Measurements from ENCODE around the gene KIF2A. TPM values are rescaled to one million over a fixed set of nuclear protein-coding genes. Genes with fewer than 3 reads are reported as not detected.

The KIF2A gene
- total and polyA plus RNA-seq, 7 donors, result 1.4 to 10.6 (median 8.4) TPM

GRCh38 chr5:62312674-62313073 lies 6.7 kb downstream of the KIF2A start:
- Histone ChIP-seq H3K4me3 (no peak overlapping the region), H3K27me3 (ENCODE audit: insufficient read depth in 3 of 3, low read length in 2 of 3) (no peaks in the 10 kb centered on the region), H3K36me3 (ENCODE audit: insufficient read depth in 1 of 2, low read depth in 1 of 2) (no peaks in the 10 kb centered on the region), H3K4me1 (no peaks in the 10 kb centered on the region), H3K27ac (no peak overlapping the region), H3K9me3 (no peaks in the 10 kb centered on the region)
- WGBS, 3 donors, result 53 to 63% (median 56%) methylated on average over 1 of the region's 1 CpG
- TF ChIP-seq CTCF (IDR thresholded peaks at IDR 0.05), result no peak
- intact Hi-C loops (cut with DNase I), result loop anchor here in 1 of 2 donors (10.0 kb wide), 1 partner anchor 1692 kb away; no protein-coding TSS in a partner anchor
- DNase-seq (no peak), ATAC-seq (no peak)

GRCh38 chr5:62314213-62314830 lies 8.3 kb downstream of the KIF2A start:
- ATAC-seq (no peak), DNase-seq (no peak)
- Histone ChIP-seq H3K4me3 (no peak overlapping the region), H3K36me3 (ENCODE audit: insufficient read depth in 1 of 2, low read depth in 1 of 2) (no peaks in the 10 kb centered on the region), H3K9me3 (no peaks in the 10 kb centered on the region), H3K27me3 (ENCODE audit: insufficient read depth in 3 of 3, low read length in 2 of 3) (no peaks in the 10 kb centered on the region), H3K27ac (no peak overlapping the region), H3K4me1 (no peaks in the 10 kb centered on the region)
- WGBS, 3 donors, result 96 to 100% (median 98%) methylated on average over 1 to 2 of the region's 2 CpGs
- intact Hi-C loops (cut with DNase I), result loop anchor here in 1 of 2 donors (10.0 kb wide), 1 partner anchor 1690 kb away; no protein-coding TSS in a partner anchor
- no peak for TF ChIP-seq CTCF (IDR thresholded peaks at IDR 0.05)

GRCh38 chr5:62315376-62316175 lies 9.6 kb downstream of the KIF2A start:
- intact Hi-C loops (cut with DNase I), result loop anchor here in 1 of 2 donors (10.0 kb wide), 1 partner anchor 1689 kb away; no protein-coding TSS in a partner anchor
- no peak for TF ChIP-seq CTCF (IDR thresholded peaks at IDR 0.05)
- no peak for DNase-seq
- Histone ChIP-seq H3K27me3 (ENCODE audit: insufficient read depth in 3 of 3, low read length in 2 of 3) (no peaks in the 10 kb centered on the region), H3K9me3 (no peaks in the 10 kb centered on the region), H3K4me3 (no peak overlapping the region), H3K4me1 (no peaks in the 10 kb centered on the region), H3K27ac (no peak overlapping the region), H3K36me3 (ENCODE audit: insufficient read depth in 1 of 2, low read depth in 1 of 2) (no peaks in the 10 kb centered on the region)
- ATAC-seq, result no peak
- 80 to 83% (median 83%) methylated on average over 2 of the region's 2 CpGs for WGBS, 3 donors

GRCh38 chr5:62316176-62316502 lies 10.1 kb downstream of the KIF2A start:
- H3K27ac ChIP-seq, result no peak overlapping the region
- H3K4me1 ChIP-seq, result no peaks in the 10 kb centered on the region
- H3K36me3 ChIP-seq (ENCODE audit: insufficient read depth in 1 of 2, low read depth in 1 of 2), result no peaks in the 10 kb centered on the region
- no peak for DNase-seq
- ATAC-seq, result no peak
- WGBS, 3 donors, result 30 to 56% (median 45%) methylated on average over 2 of the region's 2 CpGs
- H3K9me3 ChIP-seq, result no peaks in the 10 kb centered on the region
- TF ChIP-seq CTCF (IDR thresholded peaks at IDR 0.05), result no peak
- intact Hi-C loops (cut with DNase I), result loop anchor here in 1 of 2 donors (10.0 kb wide), 1 partner anchor 1689 kb away; no protein-coding TSS in a partner anchor
- H3K27me3 ChIP-seq (ENCODE audit: insufficient read depth in 3 of 3, low read length in 2 of 3), result no peaks in the 10 kb centered on the region
- H3K4me3 ChIP-seq, result no peak overlapping the region
